HG02642 (cell line): ENCODE measurements around the gene RILPL1.
"Not testable (repeated sequence)": the region's sequence is repeated elsewhere in the genome, so short reads cannot be mapped to it uniquely, and the experiment has no call there.

Source experiments
- ATAC-seq: cut with Tn5 transposase; IDR thresholded peaks from one replicate; pipeline ENCODE4 v1.9.1; 2021; ENCODE audit warnings: mild to moderate bottlenecking; ENCODE audit not compliant: unreplicated experiment, poor library complexity

The RILPL1 gene, protein sequence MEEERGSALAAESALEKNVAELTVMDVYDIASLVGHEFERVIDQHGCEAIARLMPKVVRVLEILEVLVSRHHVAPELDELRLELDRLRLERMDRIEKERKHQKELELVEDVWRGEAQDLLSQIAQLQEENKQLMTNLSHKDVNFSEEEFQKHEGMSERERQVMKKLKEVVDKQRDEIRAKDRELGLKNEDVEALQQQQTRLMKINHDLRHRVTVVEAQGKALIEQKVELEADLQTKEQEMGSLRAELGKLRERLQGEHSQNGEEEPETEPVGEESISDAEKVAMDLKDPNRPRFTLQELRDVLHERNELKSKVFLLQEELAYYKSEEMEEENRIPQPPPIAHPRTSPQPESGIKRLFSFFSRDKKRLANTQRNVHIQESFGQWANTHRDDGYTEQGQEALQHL

GRCh38 chr12:123533672-123534643 is at the start of gene RILPL1:
Gene RILPL1, minus strand, starts transcription at chr12:123533719. Its CDS starts 237 bp downstream, at chr12:123533482.
- peak; percentile 59 for ATAC-seq

- ATAC-seq = no peak
Measured at GRCh38 chr12:123580772-123581171, 47.3 kb upstream of the RILPL1 start.

DNA sequence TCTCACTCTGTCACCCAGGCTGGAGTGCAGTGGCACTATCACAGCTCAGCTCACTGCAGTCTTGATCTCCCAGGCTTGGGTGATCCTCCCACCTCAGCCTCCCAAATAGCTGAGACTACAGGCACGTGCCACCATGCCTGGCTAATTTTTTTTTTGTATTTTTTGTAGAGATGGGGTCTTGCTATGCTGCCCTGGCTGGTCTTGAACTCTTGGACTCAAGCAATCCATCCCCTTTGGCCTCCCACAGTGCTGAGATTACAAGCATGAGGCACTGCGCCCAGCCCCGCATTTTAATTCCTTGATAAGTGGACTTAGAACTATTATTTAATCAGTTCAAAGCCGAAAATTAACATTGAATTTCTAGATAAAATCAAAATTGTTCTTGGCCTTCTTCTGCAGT is 45.3 kb upstream of the RILPL1 start:
- not testable (repeated sequence) for ATAC-seq

- no peak for ATAC-seq
Measured at GRCh38 chr12:123578243-123578642, 44.7 kb upstream of the RILPL1 start.

- ATAC-seq = no peak
Measured at GRCh38 chr12:123576611-123577010, 43.1 kb upstream of the RILPL1 start.

DNA sequence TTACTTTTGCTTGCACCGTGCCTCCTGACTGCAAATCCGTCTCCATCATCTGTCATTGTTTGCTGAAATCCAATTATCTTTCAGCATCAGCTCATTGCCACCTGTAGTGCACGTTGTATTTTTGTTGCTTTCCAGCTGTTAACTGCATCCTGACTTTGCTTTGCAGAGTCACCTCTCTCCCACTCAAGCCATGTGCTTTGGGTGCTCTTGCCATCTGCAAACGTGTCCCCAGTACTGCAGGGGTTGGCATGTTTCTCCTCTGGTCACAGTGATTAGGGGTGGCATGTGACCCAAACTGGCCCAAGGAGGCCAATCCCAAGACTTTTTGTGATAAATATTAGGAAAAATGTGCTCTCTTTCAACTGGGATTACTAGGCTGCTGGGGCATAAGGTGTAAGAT is 40.4 kb upstream of the RILPL1 start:
- ATAC-seq = no peak

DNA sequence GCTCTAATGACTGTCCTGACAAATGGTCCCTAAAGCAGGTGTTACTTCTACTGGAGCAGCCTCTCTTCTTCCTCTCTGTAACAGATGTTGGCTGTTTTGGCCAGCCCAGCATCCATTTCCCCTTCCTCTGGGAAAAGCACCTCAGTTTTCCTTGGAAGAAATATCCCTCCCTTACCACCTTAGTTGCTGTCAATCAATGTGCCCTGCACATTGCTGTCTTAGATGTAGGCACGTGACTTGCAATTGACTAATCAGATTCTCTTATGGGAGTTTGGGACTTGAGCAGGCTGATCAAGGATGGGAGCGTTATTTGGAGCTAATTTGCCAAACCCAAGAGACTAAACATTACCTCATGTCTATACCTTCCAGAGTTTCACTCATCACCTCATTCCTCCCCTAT is 38.9 kb upstream of the RILPL1 start:
- ATAC-seq = no peak

- ATAC-seq = no peak
Measured at GRCh38 chr12:123571343-123571813, 37.9 kb upstream of the RILPL1 start.

DNA sequence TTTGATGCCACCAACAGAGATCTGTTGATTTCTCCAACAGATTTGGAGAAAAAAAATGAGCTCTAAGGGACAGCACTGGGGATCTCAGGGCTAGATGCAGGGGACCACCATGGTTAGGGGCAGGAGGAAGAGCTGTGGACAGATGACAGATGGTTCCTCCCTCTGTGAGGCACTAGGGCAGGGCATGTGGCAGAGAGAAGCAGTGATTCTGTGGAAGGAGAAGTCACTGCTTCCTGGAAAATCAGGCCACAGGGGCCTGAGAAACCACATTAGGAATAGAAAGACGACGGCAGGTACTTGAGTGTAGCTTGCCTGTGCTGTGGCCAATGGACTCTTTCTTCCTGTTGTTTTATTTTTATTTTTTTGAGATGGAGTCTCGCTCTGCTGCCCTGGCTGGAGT is 25.9 kb upstream of the RILPL1 start:
- no peak for ATAC-seq

GRCh38 chr12:123558487-123558886 is 25.0 kb upstream of the RILPL1 start:
- not testable (repeated sequence) for ATAC-seq

GRCh38 chr12:123554843-123555242 is 21.3 kb upstream of the RILPL1 start:
- ATAC-seq = not testable (repeated sequence)

DNA sequence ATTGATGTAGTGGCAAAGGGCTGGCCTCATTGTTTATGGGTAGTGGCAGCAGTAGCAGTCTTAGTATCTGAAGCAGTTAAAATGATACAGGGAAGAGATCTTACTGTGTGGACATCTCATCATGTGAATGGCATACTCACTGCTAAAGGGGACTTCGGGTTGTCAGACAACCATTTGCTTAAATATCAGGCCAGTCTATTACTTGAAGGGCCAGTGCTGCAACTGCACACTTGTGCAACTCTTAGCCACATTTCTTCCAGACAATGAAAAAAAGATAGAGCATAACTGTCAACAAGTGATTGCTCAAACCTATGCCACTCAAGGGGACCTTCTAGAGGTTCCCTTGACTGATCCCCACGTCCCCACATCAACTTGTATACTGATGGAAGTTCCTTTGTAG is 20.6 kb upstream of the RILPL1 start:
- not testable (repeated sequence) for ATAC-seq

- ATAC-seq = no peak
Measured at GRCh38 chr12:123550700-123551099, 17.2 kb upstream of the RILPL1 start.

GRCh38 chr12:123548107-123548506 is 14.6 kb upstream of the RILPL1 start:
- no peak for ATAC-seq

GRCh38 chr12:123546281-123546680 is 12.8 kb upstream of the RILPL1 start:
- ATAC-seq = no peak

DNA sequence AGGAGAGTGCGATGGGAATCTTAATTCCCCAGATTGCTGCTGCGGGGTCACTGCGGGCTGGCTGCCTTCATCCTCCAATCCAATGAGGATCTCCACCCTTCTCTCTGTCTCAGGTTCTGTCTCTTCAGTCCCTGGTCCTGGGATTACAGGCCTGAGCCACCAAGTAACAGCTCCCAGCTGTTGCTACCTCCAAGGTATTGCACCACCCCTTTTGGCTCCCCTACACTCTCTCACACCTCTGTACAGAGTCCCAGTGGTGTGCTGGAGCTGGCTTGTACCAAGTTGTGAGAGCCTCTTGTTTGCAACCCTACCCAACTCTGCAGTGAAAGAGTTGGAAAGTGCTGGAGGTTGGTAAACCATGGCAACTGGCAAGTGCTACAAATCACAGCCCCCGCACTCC is 10.0 kb upstream of the RILPL1 start:
- no peak for ATAC-seq

- no peak for ATAC-seq
Measured at GRCh38 chr12:123540899-123541662, 7.6 kb upstream of the RILPL1 start.

- ATAC-seq = not testable (repeated sequence)
Measured at GRCh38 chr12:123535952-123536351, 2.4 kb upstream of the RILPL1 start.

GRCh38 chr12:123532808-123533649 is 490 bp downstream of the RILPL1 start:
- no peak for ATAC-seq
